NB4 (cell line): ENCODE measurements around the gene DGKI.

ENCODE experiments used
- POLR2A ChIP-seq: IDR thresholded peaks from 2 replicates; pipeline ENCODE4 v1.6.1; 2011; ENCODE audit warnings: mild to moderate bottlenecking; ENCODE audit not compliant: insufficient read length; ENCODE audit errors: extremely low read depth
- TF ChIP-seq, protein P1 (sequence below): IDR thresholded peaks from one replicate; pipeline ENCODE4 v1.5.1; 2012; ENCODE audit warnings: low read depth, low read length

DNA sequence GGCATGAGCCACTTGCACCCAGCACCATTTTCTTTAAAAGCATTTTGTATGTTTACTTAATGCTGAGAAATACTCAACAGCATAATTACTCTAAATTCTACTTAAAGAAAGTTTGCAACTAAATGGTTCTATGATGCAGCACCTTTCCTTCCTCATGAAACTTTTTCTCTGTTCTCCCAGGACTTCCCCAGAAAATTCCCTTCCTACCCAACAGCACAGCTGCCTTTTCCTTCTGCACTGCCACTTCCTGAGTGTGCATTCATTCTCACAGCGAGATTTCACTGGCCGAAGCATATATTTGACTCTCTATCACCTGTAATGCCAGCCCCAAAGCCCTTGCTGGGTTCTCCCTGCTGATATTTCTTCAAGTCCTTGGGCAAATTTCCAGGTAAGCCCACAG lies 41.5 kb upstream of the DGKI start:
- TF ChIP-seq, protein P1, sequence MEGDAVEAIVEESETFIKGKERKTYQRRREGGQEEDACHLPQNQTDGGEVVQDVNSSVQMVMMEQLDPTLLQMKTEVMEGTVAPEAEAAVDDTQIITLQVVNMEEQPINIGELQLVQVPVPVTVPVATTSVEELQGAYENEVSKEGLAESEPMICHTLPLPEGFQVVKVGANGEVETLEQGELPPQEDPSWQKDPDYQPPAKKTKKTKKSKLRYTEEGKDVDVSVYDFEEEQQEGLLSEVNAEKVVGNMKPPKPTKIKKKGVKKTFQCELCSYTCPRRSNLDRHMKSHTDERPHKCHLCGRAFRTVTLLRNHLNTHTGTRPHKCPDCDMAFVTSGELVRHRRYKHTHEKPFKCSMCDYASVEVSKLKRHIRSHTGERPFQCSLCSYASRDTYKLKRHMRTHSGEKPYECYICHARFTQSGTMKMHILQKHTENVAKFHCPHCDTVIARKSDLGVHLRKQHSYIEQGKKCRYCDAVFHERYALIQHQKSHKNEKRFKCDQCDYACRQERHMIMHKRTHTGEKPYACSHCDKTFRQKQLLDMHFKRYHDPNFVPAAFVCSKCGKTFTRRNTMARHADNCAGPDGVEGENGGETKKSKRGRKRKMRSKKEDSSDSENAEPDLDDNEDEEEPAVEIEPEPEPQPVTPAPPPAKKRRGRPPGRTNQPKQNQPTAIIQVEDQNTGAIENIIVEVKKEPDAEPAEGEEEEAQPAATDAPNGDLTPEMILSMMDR, result no peak
- no peak for TF ChIP-seq POLR2A
